ENCODE measurements around the gene GPS2.
"Not testable (repeated sequence)": the region's sequence is repeated elsewhere in the genome, so short reads cannot be mapped to it uniquely, and the experiment has no call there.

The GPS2 gene

GRCh38 chr17:7337600-7337999 is 22.4 kb upstream of the GPS2 start:
- ATAC-seq, DNase-seq: not testable (repeated sequence)

- DNase-seq (peak; percentile 92), ATAC-seq (peak; percentile 94)
These were observed 21.3 kb upstream of the GPS2 start, which contains the start of gene ACAP1 for GRCh38 chr17:7336240-7337175. Gene ACAP1 (plus strand): TSS chr17:7336529. CDS start chr17:7336735, 206 bp downstream.

GRCh38 chr17:7335765-7336164 is 20.6 kb upstream of the GPS2 start:
- not testable (repeated sequence) for DNase-seq, ATAC-seq

- DNase-seq (no peak), ATAC-seq (no peak)
These were observed 19.9 kb upstream of the GPS2 start for GRCh38 chr17:7334938-7335538.

- ATAC-seq: not testable (repeated sequence)
These were observed 17.5 kb upstream of the GPS2 start for GRCh38 chr17:7332600-7333069.

GRCh38 chr17:7332111-7332510 is 17.0 kb upstream of the GPS2 start:
- ATAC-seq: no peak
- DNase-seq: no peak

More at GRCh38 chr17:7332600-7333069, 17.5 kb upstream of the GPS2 start:
- not testable (repeated sequence) for DNase-seq

GRCh38 chr17:7330638-7331015 is 15.5 kb upstream of the GPS2 start:
- DNase-seq (no peak), ATAC-seq (no peak)

- DNase-seq (peak; percentile 85), ATAC-seq (peak; percentile 70)
These were observed 15.0 kb upstream of the GPS2 start for GRCh38 chr17:7329997-7330637.

- ATAC-seq (peak; percentile 76), DNase-seq (peak; percentile 94)
These were observed 14.3 kb upstream of the GPS2 start for GRCh38 chr17:7329374-7329996.

GRCh38 chr17:7328840-7329373 is 13.7 kb upstream of the GPS2 start, which contains the start of gene NEURL4:
Gene NEURL4 (minus strand): TSS chr17:7329335. CDS start chr17:7329312, 23 bp downstream.
- ATAC-seq (peak; percentile 4), DNase-seq (no peak)

GRCh38 chr17:7328009-7328408 is 12.8 kb upstream of the GPS2 start:
- no peak for DNase-seq
- ATAC-seq: no peak

GRCh38 chr17:7327501-7327900 is 12.3 kb upstream of the GPS2 start:
- no peak for DNase-seq

GRCh38 chr17:7327056-7327455 is 11.9 kb upstream of the GPS2 start:
- DNase-seq (no peak), ATAC-seq (no peak)

More at GRCh38 chr17:7327501-7327900, 12.3 kb upstream of the GPS2 start:
- no peak for ATAC-seq

GRCh38 chr17:7326186-7326585 is 11.0 kb upstream of the GPS2 start:
- DNase-seq: no peak
- no peak for ATAC-seq

GRCh38 chr17:7325031-7325528 is 9.9 kb upstream of the GPS2 start:
- ATAC-seq: no peak
- no peak for DNase-seq

GRCh38 chr17:7324438-7324779 is 9.2 kb upstream of the GPS2 start:
- ATAC-seq (no peak), DNase-seq (no peak)

- ATAC-seq (peak; percentile 43), DNase-seq (peak; percentile 79)
These were observed 8.7 kb upstream of the GPS2 start for GRCh38 chr17:7323731-7324437.

- ATAC-seq (no peak), DNase-seq (no peak)
These were observed 7.5 kb upstream of the GPS2 start for GRCh38 chr17:7322520-7323194.

- no peak for ATAC-seq
These were observed 6.3 kb upstream of the GPS2 start for GRCh38 chr17:7321466-7321865.

GRCh38 chr17:7318121-7318860 is 3.1 kb upstream of the GPS2 start:
- ATAC-seq (no peak), DNase-seq (no peak)

More at GRCh38 chr17:7321466-7321865, 6.3 kb upstream of the GPS2 start:
- DNase-seq: no peak
